C4-2B (cell line): ENCODE data around the gene AFF4.
"Not testable (repeated sequence)": the region's sequence is repeated elsewhere in the genome, so short reads cannot be mapped to it uniquely, and the experiment has no call there.

Experiments used
- H3K27ac ChIP-seq: fragments of 450-650 bp; 2 replicates; pipeline ENCODE4 v1.5.1; 2017
- CTCF ChIP-seq: fragments of 450-650 bp; conservative IDR thresholded peaks from 2 replicates; pipeline ENCODE4 v1.5.1; 2017; ENCODE audit warnings: mild to moderate bottlenecking
- ZFX ChIP-seq: fragments of 450-650 bp; IDR thresholded peaks from 2 replicates; pipeline ENCODE4 v1.6.1; 2017

Gene AFF4

GRCh38 chr5:132947671-132948070 lies 15.8 kb downstream of the AFF4 start:
- H3K27ac ChIP-seq = no peak overlapping the region
- no peak for TF ChIP-seq CTCF
- no peak for TF ChIP-seq ZFX

- H3K27ac ChIP-seq = not testable (repeated sequence)
These were observed 18.1 kb downstream of the AFF4 start for GRCh38 chr5:132945315-132945714.

- no peak overlapping the region for H3K27ac ChIP-seq
- TF ChIP-seq CTCF (no peak), ZFX (no peak)
These were observed 19.9 kb downstream of the AFF4 start for GRCh38 chr5:132943362-132944022.

DNA sequence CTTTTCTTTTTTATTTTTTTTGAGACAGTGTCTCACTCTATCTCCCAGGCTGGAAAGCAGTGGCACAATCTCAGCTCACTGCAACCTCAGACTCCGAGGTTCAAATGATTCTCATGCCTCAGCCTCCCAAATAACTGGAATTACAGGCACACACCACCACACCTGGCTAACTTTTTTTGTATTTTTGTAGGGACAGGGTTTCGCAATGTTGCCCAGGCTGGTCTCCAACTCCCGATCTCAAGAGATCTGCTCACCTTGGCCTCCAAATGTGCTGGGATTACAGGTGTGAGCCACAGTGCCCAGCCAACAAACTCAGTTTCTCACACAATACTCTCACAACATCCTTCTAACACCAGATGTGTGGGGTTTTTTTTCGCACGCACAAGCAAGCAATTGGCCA lies 22.1 kb downstream of the AFF4 start:
- TF ChIP-seq ZFX (no peak), CTCF (no peak)
- H3K27ac ChIP-seq = no peak overlapping the region

DNA sequence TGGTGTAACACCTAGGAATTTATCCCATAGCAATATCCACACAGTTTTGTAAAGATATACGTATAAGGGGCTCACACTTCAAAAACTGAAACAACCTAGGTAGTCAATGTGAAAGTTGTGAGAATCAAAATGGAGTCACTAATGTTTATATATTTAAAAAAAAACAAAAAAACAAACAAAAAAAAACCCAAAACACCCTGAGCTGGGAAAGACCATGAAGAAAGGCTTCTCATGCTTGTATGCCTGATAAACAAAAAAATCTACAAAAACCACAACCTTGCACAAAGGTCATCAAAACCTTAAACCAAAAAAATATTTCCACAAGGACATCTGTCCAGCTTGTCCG lies 35.4 kb downstream of the AFF4 start:
- TF ChIP-seq CTCF (no peak), ZFX (no peak)
- no peak overlapping the region for H3K27ac ChIP-seq

GRCh38 chr5:132927355-132928061 lies 35.9 kb downstream of the AFF4 start:
- TF ChIP-seq CTCF (no peak), ZFX (no peak)
- no peak overlapping the region for H3K27ac ChIP-seq

DNA sequence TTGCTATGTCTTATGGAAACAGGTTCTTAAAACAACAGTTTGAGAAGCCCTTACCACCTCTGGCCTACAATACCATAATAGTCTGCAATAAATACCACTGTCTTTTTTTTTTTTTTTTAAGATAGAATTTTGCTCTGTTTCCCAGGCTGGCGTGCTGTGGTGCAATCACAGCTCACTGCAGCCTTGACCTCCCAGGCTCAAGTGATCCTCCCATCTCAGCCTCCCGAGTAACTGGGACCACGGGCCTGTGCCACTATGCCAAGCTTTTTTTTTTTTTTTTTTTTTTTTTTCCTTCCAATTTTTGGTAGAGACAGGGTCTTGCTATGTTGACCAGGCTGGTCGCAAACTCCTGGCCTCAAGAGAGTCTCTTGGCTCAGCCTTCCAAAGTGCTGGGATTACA lies 37.0 kb downstream of the AFF4 start:
- TF ChIP-seq CTCF (no peak), ZFX (no peak)
- no peak overlapping the region for H3K27ac ChIP-seq

GRCh38 chr5:132916086-132916485 lies 47.3 kb downstream of the AFF4 start:
- no peak overlapping the region for H3K27ac ChIP-seq
- TF ChIP-seq ZFX (no peak), CTCF (no peak)
